Natural killer cell treated with Interleukin-12 subunit alpha and Interleukin-12 subunit beta and Interleukin-15 and Interleukin-18, amount 100 ng/mL, for 72 hours (primary cell): Measurements from ENCODE around the gene MYRF. TPM values are rescaled to one million over a fixed set of nuclear protein-coding genes. Genes with fewer than 3 reads are reported as not detected.

Experiments used
- ATAC-seq, 2 donors: fragments of 150-1000 bp; cut with Tn5 transposase in 1 of 2; sonication (Bioruptor Pico), chemical (Tn5 transposase) in 1 of 2; 2 replicates each; pipeline ENCODE4 v1.10.0; 2021
- DNase-seq: peaks from one replicate; pipeline ENCODE4 v3.0.0; 2022; ENCODE audit warnings: low spot score
- H3K27ac Mint-ChIP-seq, 2 donors: 1 replicate in 1 of 2; 2 replicates in 1 of 2; pipeline ENCODE4 v1.8.0; 2022; ENCODE audit warnings: mixed read lengths in 2 of 2, mild to moderate bottlenecking in 1 of 2, moderate library complexity in 1 of 2
- H3K27me3 Mint-ChIP-seq, 2 donors: 1 replicate in 1 of 2; 2 replicates in 1 of 2; pipeline ENCODE4 v1.8.0; 2022; ENCODE audit warnings: mixed read lengths in 2 of 2
- H3K36me3 Mint-ChIP-seq: one replicate; pipeline ENCODE4 v1.8.0; 2022; ENCODE audit warnings: mixed read lengths
- H3K4me1 Mint-ChIP-seq, 2 donors: 1 replicate in 1 of 2; 2 replicates in 1 of 2; pipeline ENCODE4 v1.8.0; 2022; ENCODE audit warnings: low read depth in 2 of 2, mixed read lengths in 2 of 2, mild to moderate bottlenecking in 1 of 2
- H3K4me3 Mint-ChIP-seq: one replicate; pipeline ENCODE4 v1.8.0; 2022; ENCODE audit warnings: mixed read lengths
- H3K9me3 Mint-ChIP-seq: 2 replicates; pipeline ENCODE4 v1.8.0; 2022; ENCODE audit warnings: mixed read lengths
- total RNA-seq, 2 donors: library from RNA; stranded (reverse); gene quantifications; one replicate each; pipeline ENCODE4 v1.2.3, GENCODE V29; 2022

Gene MYRF
- total RNA-seq: 1 to 10 TPM; 3.7 to 5.5 TPM

DNA sequence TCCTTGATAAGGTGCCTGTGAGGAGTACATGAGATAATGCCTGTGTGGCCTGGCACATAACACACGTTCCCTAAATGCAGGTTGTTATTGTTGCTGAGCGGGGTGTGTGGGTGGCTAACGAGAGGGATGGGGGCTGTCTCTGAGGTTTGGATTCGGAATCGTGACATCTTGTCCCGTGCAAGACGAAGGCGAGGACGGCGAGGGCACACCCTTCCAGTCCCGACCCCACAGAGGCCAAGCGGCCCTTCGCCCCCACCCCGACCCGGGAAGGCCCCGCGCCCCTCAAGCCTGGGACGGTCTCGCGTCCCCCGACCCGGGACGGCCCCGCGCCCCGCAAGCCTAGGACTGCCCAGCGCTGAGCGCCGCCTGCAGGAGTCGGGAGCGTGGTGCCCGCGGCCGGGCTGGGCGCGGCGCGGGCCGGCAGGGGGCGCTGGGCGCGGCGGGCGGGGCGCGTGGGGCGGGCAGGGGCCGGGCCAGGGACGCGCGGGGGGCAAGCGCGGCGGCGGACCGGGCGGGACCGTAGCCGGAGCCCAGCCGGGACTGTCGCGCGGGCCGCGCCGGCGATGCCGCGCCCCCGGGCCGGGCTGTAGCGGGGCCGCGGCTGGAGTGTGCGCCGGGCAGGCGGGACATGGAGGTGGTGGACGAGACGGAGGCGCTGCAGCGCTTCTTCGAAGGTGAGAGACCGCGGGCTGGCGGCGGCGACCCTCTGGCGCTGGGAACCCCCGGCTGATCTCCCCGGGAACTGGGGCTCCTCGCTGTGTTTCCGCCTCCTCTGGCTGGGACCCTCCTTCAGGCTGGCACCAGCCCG, at the start of gene MYRF:
TSS of gene MYRF (plus strand) at position 520 of the 808 bp plus-strand sequence. CDS start at position 629, 109 bp downstream.
- DNase-seq (peak; percentile 70), ATAC-seq (peak; percentile 80 to 87)
- H3K27me3 Mint-ChIP-seq: peaks cover 8% of the 10 kb centered on the region in 2 donors
- H3K27ac Mint-ChIP-seq: peak within 1 kb of the TSS; percentile 18 to 26
- H3K9me3 Mint-ChIP-seq: no peaks in the 10 kb centered on the region
- H3K4me3 Mint-ChIP-seq: peak within 1 kb of the TSS; percentile 82
- H3K4me1 Mint-ChIP-seq: peaks cover 28 to 35% of the 10 kb centered on the region in 2 donors
- H3K36me3 Mint-ChIP-seq: no peaks in the 10 kb centered on the region

- Mint-ChIP-seq H3K9me3 (no peaks in the 10 kb centered on the region), H3K4me1 (peaks cover 25 to 37% of the 10 kb centered on the region in 2 donors), H3K27me3 (peaks cover 14% of the 10 kb centered on the region in 2 donors), H3K27ac (peak overlapping the region in 1 of 2 donors; percentile 56), H3K4me3 (peak overlapping the region; percentile 61), H3K36me3 (no peaks in the 10 kb centered on the region)
- peak; percentile 75 to 81 for ATAC-seq
- no peak for DNase-seq
These were observed 49.6 kb upstream of the MYRF start for GRCh38 chr11:61702701-61703312.

DNA sequence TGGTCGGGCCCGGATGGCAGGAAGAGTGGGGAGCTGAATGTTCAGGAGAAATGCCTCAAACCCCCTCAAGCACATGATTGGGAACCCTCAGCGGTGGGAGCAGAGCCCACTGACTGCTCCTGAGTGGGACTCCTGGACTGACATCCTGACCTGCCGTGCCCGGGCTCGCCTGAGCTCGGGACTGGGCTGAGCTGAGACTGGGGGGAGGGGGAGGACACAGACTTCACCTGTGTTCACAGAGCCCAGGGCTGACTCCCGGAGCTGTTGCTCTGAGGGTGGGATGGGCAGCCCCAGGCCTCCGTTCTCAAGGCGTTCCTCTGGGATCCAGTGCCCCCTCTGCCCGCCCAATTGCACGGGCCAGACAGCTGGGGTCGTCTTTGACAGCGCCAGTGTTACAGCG, 47.6 kb upstream of the MYRF start:
- Mint-ChIP-seq H3K36me3 (no peaks in the 10 kb centered on the region), H3K4me1 (peaks cover 17 to 28% of the 10 kb centered on the region in 2 donors), H3K4me3 (no peak overlapping the region), H3K9me3 (no peaks in the 10 kb centered on the region), H3K27me3 (peaks cover 14% of the 10 kb centered on the region in 2 donors), H3K27ac (no peak overlapping the region)
- no peak for ATAC-seq
- no peak for DNase-seq

DNA sequence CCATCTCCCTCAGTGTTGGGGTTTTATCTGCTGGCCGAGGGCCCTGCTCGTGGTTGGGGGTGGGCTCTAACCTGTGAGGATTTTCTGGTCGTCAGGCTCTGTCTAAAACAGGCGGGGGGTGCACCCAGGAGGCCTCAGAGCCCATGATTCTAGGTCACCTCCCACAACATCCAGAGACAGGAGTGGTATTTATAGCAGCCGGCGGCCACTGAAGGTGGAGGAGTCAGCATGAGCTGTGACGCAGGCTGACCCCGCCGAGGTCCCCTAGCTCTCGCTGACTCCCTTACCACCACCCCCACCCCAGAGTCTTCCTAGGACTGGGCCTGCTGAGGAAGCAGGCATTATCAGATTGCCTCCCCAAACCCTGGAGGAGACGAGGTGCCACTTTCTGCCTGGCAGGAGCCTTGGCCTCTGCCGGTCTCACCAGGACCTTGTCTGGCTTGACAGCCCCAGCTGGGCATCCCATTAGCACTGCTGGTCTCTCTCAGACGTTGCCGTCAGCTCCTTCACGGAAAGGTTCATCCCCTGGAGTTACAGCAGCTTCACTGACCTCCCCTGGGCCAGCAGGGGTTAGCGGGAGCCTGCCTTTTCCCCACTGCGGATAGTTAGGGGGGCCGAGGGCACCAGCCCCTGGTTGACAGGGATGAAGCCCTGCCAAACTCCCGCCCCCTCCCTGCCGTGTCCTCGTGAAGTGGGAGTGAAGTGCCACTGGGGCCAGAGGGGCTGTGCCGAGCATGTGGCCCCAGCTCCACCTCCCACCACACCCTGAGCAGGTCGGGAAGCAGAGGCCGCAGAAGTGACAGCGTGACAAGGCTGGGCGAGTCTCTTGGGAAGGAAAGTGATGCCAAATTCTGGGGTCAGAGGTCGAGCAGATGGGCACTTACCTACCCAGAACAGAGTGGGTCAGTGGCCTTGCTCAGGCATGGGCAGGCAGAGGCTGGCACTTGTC, 45.7 kb upstream of the MYRF start:
- H3K27ac Mint-ChIP-seq: no peak overlapping the region
- H3K4me1 Mint-ChIP-seq: peaks cover 17 to 21% of the 10 kb centered on the region in 2 donors
- DNase-seq (no peak), ATAC-seq (no peak)
- no peaks in the 10 kb centered on the region for H3K9me3 Mint-ChIP-seq
- H3K27me3 Mint-ChIP-seq: peaks cover 14 to 16% of the 10 kb centered on the region in 2 donors
- no peak overlapping the region for H3K4me3 Mint-ChIP-seq
- no peaks in the 10 kb centered on the region for H3K36me3 Mint-ChIP-seq

- no peak overlapping the region for H3K27ac Mint-ChIP-seq
- peaks cover 14 to 16% of the 10 kb centered on the region in 2 donors for H3K27me3 Mint-ChIP-seq
- H3K4me3 Mint-ChIP-seq: no peak overlapping the region
- H3K4me1 Mint-ChIP-seq: peaks cover 12 to 15% of the 10 kb centered on the region in 2 donors
- no peak for ATAC-seq
- no peaks in the 10 kb centered on the region for H3K9me3 Mint-ChIP-seq
- no peak for DNase-seq
- H3K36me3 Mint-ChIP-seq: no peaks in the 10 kb centered on the region
These were observed 44.9 kb upstream of the MYRF start for GRCh38 chr11:61707574-61707973.

DNA sequence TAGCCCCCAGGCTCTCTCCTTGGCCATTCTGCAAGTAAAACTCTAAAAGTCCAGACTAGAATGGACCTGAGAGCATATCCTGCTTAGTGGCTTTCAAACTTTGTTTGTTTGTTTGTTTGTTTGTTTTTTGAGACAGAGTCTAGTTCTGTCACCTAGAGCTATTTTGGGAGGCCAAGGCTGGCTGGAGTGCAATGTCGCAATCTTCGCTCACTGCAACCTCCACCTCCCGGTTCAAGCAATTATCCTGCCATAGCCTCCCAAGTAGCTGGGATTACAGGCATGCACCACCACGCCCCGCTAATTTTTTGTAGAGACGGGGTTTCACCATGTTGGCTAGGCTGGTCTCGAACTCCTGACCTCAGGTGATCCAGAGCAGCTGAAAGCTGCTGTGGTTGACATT, 43.3 kb upstream of the MYRF start:
- Mint-ChIP-seq H3K4me3 (no peak overlapping the region), H3K9me3 (no peaks in the 10 kb centered on the region), H3K4me1 (peaks cover 0 to 3% of the 10 kb centered on the region in 2 donors), H3K36me3 (no peaks in the 10 kb centered on the region), H3K27ac (no peak overlapping the region), H3K27me3 (peaks cover 7 to 9% of the 10 kb centered on the region in 2 donors)
- DNase-seq: no peak
- ATAC-seq: no peak

- Mint-ChIP-seq H3K36me3 (no peaks in the 10 kb centered on the region), H3K9me3 (no peaks in the 10 kb centered on the region), H3K4me1 (no peaks in the 10 kb centered on the region), H3K4me3 (no peak overlapping the region), H3K27ac (no peak overlapping the region), H3K27me3 (peaks cover 6 to 7% of the 10 kb centered on the region in 2 donors)
- ATAC-seq: no peak
- no peak for DNase-seq
These were observed 42.9 kb upstream of the MYRF start for GRCh38 chr11:61709572-61709971.

- Mint-ChIP-seq H3K36me3 (no peaks in the 10 kb centered on the region), H3K27ac (no peak overlapping the region), H3K27me3 (peaks cover 7 to 8% of the 10 kb centered on the region in 2 donors), H3K4me3 (no peak overlapping the region), H3K9me3 (no peaks in the 10 kb centered on the region), H3K4me1 (no peaks in the 10 kb centered on the region)
- ATAC-seq: no peak
- no peak for DNase-seq
These were observed 42.4 kb upstream of the MYRF start for GRCh38 chr11:61710019-61710418.

- Mint-ChIP-seq H3K27ac (no peak overlapping the region), H3K4me1 (no peaks in the 10 kb centered on the region)
These were observed 41.4 kb upstream of the MYRF start for GRCh38 chr11:61711037-61711436.

DNA sequence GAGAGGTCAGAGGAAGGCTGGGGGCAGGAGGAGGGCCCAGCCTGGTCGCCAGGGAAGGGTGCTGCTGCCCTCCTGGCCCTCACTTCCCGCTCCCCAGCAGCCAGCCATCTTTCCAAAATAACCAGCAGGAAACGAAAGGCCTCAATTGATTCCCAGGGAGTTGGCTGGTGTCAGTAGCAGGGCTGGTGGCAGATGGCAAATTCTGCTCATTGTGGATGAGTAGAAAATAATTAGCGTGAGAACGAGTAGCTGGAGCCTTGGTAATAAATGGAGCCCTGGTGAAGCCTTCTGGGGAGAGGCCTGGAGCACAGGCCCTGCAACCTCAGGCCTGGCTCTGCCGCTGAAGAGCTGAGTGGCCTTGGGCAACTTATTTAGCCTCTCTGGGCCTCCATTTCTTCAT, 40.9 kb upstream of the MYRF start:
- H3K36me3 Mint-ChIP-seq: no peaks in the 10 kb centered on the region
- H3K4me1 Mint-ChIP-seq: no peaks in the 10 kb centered on the region
- H3K27ac Mint-ChIP-seq: no peak overlapping the region
- ATAC-seq: no peak
- H3K27me3 Mint-ChIP-seq: peaks cover 0 to 13% of the 10 kb centered on the region in 2 donors
- H3K4me3 Mint-ChIP-seq: no peak overlapping the region
- no peaks in the 10 kb centered on the region for H3K9me3 Mint-ChIP-seq
- DNase-seq: no peak

More at GRCh38 chr11:61711037-61711436, 41.4 kb upstream of the MYRF start:
- DNase-seq (no peak), ATAC-seq (no peak)
- H3K9me3 Mint-ChIP-seq: no peaks in the 10 kb centered on the region
- H3K27me3 Mint-ChIP-seq: peaks cover 0 to 8% of the 10 kb centered on the region in 2 donors
- H3K4me3 Mint-ChIP-seq: no peak overlapping the region
- H3K36me3 Mint-ChIP-seq: no peaks in the 10 kb centered on the region

DNA sequence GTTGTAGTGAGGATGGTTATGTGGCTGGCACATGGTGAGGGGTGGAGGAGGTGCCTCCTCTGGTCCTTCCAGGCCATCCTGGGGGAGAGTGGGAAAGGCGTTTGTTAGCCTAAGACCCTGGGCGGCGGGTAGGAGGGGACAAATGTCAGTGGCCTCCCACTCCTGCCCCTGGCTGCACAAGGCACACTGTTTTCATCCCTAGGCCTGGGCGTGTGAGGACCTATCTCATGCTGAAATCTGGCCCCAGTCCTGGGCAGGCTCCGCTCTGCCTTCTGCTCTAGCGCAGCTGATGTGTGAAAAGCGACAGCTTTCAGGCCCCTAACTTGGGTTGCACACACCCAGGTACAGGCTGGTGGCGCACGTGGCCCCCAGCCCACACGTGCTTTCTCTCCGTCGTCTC, 40.1 kb upstream of the MYRF start:
- ATAC-seq (no peak), DNase-seq (no peak)
- Mint-ChIP-seq H3K36me3 (no peaks in the 10 kb centered on the region), H3K4me3 (no peak overlapping the region), H3K9me3 (no peaks in the 10 kb centered on the region), H3K27me3 (peaks cover 0 to 12% of the 10 kb centered on the region in 2 donors), H3K4me1 (no peaks in the 10 kb centered on the region), H3K27ac (no peak overlapping the region)

GRCh38 chr11:61712846-61713245, 39.6 kb upstream of the MYRF start:
- ATAC-seq: no peak
- DNase-seq: no peak
- H3K36me3 Mint-ChIP-seq: no peaks in the 10 kb centered on the region
- H3K4me1 Mint-ChIP-seq: no peaks in the 10 kb centered on the region
- peaks cover 0 to 10% of the 10 kb centered on the region in 2 donors for H3K27me3 Mint-ChIP-seq
- no peak overlapping the region for H3K4me3 Mint-ChIP-seq
- H3K27ac Mint-ChIP-seq: no peak overlapping the region
- H3K9me3 Mint-ChIP-seq: no peaks in the 10 kb centered on the region

DNA sequence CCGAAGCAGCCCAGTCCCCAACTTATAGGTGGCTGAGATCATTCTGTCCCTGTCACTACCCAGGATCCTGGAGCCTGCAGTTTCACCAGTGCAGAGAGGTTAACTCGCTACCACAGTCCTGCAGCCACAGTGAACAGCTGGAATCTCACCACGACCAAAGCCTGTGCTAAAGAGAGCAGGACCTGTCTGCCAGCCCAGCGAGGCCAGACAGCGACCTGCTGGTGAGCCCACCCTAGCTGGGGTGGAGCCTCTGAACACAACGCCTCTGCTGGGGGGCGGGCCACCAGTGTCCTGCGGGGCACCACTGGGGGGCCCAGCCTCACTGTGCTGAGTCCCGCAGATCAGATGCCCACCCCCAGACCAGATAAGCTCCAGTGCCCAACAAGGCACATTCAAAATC, 39.0 kb upstream of the MYRF start:
- Mint-ChIP-seq H3K36me3 (no peaks in the 10 kb centered on the region), H3K27me3 (peaks cover 0 to 10% of the 10 kb centered on the region in 2 donors), H3K4me1 (no peaks in the 10 kb centered on the region), H3K9me3 (no peaks in the 10 kb centered on the region), H3K4me3 (no peak overlapping the region), H3K27ac (no peak overlapping the region)
- ATAC-seq (no peak), DNase-seq (no peak)
